LoVo (cell line): ENCODE measurements around the gene GRIK4.
"Not testable (repeated sequence)": the region's sequence is repeated elsewhere in the genome, so short reads cannot be mapped to it uniquely, and the experiment has no call there.

Experiments
- DNase-seq: peaks from one replicate; pipeline ENCODE4 v3.0.0-alpha.2; 2016; ENCODE audit warnings: low spot score

Gene GRIK4

DNA sequence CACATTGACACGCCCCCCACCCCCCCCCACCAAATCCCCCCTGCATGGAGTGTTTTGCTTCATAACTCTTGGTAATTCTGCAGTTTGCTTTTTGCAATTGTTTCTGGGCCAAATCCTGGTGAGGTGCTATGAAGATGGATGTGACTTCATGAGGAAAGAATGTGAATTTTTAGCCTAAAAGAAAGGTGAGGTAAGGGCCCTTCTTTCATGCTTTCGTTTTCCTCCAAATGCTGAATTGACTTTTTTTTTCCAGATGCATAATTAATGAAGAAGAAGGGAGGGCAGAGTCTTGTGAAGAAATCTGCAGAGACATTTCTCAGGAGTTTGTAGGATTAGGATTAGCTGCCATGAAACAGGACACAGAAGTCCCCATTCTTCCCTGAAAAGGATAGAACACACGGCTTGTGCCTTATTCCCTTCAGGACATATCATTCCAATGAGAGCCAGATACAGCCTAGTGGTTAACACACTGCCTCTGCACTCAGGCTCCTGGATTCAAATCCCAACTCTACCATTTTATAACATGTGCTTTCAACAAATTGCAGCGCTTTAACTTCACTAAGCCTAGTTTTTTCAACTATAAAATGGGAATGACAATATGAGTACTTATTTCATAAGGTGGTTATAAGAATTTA lies 492.8 kb downstream of the GRIK4 start:
- DNase-seq, result no peak

DNA sequence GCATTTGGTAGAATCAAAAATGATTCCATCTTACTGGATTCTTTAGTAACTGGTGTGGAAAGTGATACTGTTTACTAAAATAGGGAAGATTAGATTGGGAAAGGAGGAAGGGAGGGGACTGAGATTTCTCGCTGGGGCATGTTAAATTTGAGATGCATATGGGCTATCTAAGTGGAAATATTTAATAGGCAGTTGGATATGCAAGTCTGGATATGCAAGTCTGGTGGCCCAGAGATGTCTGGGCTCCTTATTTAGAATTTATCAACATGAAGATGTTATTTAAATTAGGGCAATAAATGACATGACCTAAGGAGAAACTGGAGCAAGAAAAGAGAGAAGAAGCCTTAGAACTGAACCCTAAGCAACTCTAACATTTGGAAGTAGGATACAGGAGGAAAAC lies 495.4 kb downstream of the GRIK4 start:
- DNase-seq, result no peak

GRCh38 chr11:121008551-121008950 lies 497.0 kb downstream of the GRIK4 start:
- DNase-seq, result no peak

DNA sequence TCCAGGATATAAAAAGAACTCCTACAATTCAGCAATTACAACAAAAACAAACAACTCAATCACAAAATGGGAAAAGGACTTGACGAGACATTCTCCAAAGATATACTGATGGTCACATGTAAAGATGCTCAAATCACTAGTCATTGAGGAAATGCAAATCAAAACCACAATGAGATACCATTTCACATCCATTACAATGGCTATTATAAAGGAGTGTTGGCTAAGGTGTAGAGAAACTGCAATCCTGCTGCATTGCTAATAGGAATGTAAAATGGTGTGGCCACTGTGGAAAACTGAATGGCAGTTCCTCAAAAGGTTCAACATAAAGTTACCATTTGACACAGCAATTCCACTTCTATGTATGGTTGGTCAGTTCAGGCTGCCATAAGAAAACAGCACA lies 500.5 kb downstream of the GRIK4 start:
- no peak for DNase-seq

DNA sequence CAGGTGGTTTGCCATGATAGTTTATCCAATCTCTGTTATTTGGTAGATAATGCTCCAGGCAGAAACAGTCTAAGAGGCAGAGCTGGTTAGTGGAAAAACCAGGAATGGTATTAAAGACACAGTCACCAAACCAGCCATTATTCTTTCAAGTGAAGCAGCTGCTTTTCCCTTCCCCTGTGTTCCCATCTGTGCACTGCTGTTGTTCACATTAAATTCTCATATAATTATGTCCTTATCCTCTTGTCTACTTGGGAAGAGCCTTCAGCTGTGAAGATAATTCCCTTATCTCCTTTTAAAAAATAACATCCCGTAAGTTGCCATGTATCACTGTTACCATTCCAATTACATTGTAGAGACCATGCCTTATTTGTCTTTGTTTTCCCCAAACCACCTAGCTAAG lies 507.2 kb downstream of the GRIK4 start:
- no peak for DNase-seq

DNA sequence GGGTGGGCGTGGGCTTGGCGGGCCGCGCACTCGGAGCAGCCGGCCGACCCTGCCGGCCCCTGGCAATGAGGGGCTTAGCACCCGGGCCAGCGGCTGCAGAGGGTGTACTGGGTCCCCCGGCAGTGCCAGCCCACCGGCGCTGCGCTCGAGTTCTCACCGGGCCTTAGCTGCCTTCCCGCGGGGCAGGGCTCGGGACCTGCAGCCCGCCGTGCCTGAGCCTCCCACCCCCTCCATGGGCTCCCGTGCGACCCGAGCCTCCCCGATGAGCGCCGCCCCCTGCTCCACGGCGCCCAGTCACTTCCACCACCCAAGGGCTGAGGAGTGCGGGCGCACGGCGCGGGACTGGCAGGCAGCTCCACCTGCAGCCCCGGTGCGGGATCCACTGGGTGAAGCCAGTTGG lies 510.2 kb downstream of the GRIK4 start:
- DNase-seq, result not testable (repeated sequence)

- peak; percentile 64 for DNase-seq
Measured at GRCh38 chr11:121023848-121024751, 512.6 kb downstream of the GRIK4 start, which contains the start of gene TBCEL. Gene TBCEL, plus strand, starts transcription at chr11:121024102. Its CDS starts 21,589 bp downstream, at chr11:121045691.

- DNase-seq, result no peak
Measured at GRCh38 chr11:121024989-121025388, 513.4 kb downstream of the GRIK4 start.

GRCh38 chr11:121029153-121029552 lies 517.6 kb downstream of the GRIK4 start:
- DNase-seq, result no peak

DNA sequence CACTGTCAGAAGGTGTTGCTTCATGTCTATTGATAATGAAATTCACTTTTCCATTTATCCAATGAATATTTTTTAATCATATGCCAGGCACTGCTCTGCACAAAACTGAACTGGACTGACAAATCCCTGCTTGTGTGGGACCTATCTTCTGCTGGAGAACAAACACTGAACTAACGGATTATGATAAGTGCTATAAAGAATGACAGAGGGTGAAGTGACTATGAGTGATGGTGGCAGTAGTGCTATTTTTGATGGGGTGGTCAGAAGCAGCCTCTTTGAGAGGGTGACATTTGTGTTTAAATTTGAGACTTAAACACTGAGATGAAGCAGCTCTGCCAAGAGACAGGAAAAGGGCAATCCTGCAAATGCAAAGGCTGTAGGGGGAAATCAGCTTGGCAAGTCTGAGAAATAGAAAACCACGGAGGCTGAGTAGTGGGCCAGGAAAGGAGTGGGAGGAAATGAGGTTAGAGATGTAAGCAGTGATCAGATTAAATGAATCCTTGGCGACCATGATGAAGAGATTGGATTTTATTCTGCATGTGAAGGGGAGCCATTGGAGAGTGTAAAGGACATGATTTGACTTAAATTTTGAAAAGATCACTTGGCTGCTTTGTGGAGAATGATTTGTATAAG lies 518.4 kb downstream of the GRIK4 start:
- no peak for DNase-seq

DNA sequence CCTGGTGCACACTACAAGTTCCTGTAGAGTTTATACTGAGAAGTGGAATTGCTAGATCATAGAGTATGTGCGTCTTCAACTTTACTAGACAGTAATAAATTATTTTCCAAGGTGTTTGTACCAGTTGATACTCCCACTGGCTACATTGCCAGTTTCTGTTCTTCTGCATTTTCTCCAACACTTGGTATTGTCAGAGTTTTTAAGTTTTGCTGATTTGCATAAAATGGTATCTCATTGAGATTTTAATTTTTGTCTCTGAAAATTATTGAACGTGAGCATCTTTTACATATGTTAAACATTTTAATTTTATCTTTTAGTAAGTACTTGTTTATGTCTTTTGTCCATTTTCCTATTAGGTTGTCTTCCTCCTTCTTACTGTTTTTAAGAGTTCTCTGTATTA lies 519.6 kb downstream of the GRIK4 start:
- DNase-seq, result no peak

DNA sequence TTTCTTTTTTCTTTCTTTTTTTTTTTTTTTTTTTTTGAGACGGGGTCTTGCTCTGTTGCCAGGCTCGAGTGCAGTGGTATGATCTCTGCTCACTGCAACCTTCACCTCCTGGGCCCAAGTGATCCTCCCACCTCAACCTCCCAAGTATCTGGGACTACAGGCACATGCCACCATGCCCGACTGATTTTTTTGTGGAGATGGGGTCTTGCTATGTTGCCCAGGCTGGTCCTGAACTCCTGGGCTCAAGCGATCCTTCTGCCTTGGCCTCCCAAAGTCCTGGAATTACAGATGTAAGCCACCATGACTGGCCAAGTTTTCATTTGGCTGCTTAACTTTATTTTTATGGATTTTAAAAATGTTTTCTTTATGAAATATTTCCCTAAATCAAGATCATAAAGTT lies 520.1 kb downstream of the GRIK4 start:
- not testable (repeated sequence) for DNase-seq

GRCh38 chr11:121032546-121032945 lies 521.0 kb downstream of the GRIK4 start:
- no peak for DNase-seq

DNA sequence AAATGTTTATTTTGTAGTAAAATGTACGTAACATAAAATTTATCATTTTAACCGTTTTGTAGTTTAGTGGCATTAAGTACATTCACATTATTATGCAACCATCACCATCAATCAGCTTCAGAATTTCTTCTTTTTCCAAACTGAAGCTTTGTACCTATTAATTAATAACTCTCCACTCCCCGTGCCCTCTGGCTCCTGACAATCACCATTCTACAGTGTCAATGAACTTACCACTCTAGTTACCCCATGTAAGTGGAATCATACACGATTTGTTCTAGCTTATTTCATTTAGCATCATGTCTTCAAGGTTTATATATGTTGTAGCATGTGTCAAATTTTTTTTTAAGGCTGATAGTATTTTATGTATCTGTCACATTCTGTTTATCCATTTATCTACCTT lies 522.1 kb downstream of the GRIK4 start:
- DNase-seq, result no peak

DNA sequence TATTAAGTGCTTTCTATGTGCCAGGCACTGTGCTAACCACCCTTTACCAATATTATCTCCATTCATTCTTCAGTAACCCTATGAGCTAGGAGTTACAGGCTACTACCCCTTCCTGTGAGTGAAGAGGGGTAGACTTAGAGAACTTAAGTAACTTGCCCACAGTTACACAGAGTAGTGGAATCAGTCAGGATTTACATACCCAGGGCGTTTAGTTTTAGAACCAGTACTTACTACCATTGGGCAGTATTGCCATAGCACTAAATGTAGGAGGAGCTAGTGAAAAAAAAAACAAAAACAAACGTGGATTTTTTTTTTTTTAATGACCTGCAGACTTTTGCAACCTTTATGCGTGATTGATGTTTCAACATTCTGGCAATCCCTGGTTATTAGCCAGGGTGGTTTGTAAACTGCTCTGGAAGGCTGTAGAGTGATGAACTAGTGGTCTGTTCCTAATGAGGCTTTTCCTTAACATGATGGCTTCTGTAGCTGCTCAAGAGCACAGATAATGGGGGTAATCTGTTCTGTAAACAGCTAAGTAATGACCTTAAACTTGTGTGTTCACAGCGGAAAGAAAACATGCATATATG lies 523.7 kb downstream of the GRIK4 start:
- DNase-seq, result no peak

- no peak for DNase-seq
Measured at GRCh38 chr11:121035780-121036179, 524.2 kb downstream of the GRIK4 start.

- no peak for DNase-seq
Measured at GRCh38 chr11:121037016-121037415, 525.5 kb downstream of the GRIK4 start.
